ENCODE data around the gene RANBP1. TPM values are rescaled to one million over a fixed set of nuclear protein-coding genes. Genes with fewer than 3 reads are reported as not detected.
A peak's percentile ranks its signal among the peaks of the same experiment; 100 is the strongest.

The RANBP1 gene
- total and polyA plus RNA-seq, 9 of the 15 experiments (the other 6 are each of a cell fraction or from before 2014, with no cell fraction given) = 162 to 2,891 (median 1,289) TPM

GRCh38 chr22:20128902-20129746 lies 13.2 kb downstream of the RANBP1 start (continued):
- no peak for TF ChIP-seq MBD1 (CRISPR knock-in tag; IDR thresholded peaks at IDR 0.05)
- TF ChIP-seq ZNF12 (CRISPR knock-in tag; IDR thresholded peaks at IDR 0.05) = no peak
- peak; percentile 70; the same call in 1 of the 2 replicates for TF ChIP-seq IFI16 (CRISPR knock-in tag; IDR thresholded peaks at IDR 0.05)
- no peak for TF ChIP-seq ZNF511 (CRISPR knock-in tag; IDR thresholded peaks at IDR 0.05)
- 0 out of 2 replicates have a peak, but pooled peaks have one; percentile 12 for TF ChIP-seq HES1 (IDR thresholded peaks at IDR 0.05; ENCODE audit: low read depth)
- peak; percentile 41; the same call in 1 of the 2 replicates for TF ChIP-seq RUNX1 (IDR thresholded peaks at IDR 0.05; ENCODE audit: low read depth)
- TF ChIP-seq DEAF1 (CRISPR knock-in tag; IDR thresholded peaks at IDR 0.05) = peak; percentile 99
- TF ChIP-seq HMBOX1 (IDR thresholded peaks at IDR 0.05) = no peak
- no peak for TF ChIP-seq ZNF668 (CRISPR knock-in tag; IDR thresholded peaks at IDR 0.05)
- no peak for TF ChIP-seq PKNOX1 (IDR thresholded peaks at IDR 0.05)
- TF ChIP-seq BRD4 (IDR thresholded peaks at IDR 0.05) = 0 out of 2 replicates have a peak, but pooled peaks have one; percentile 64
- TF ChIP-seq CREB3L1 (IDR thresholded peaks at IDR 0.05; ENCODE audit: borderline replicate concordance, low read depth) = peak; percentile 28
- no peak for TF ChIP-seq TFAP4 (CRISPR knock-in tag; IDR thresholded peaks at IDR 0.05; ENCODE audit: borderline replicate concordance)
- TF ChIP-seq TCF3 (CRISPR knock-in tag; IDR thresholded peaks at IDR 0.05) = no peak
- no peak for TF ChIP-seq ZNF449 (CRISPR knock-in tag; IDR thresholded peaks at IDR 0.05)

All from K562 (cell line).